Calu3 (cell line): ENCODE measurements around the gene CCN5. TPM values are rescaled to one million over a fixed set of nuclear protein-coding genes. Genes with fewer than 3 reads are reported as not detected.

Experiments
- BruUV-seq: library from RNA; stranded (reverse); fragments of 400-500 nt; replicated peaks from 2 replicates; lab custom pipeline; 2021; lab: Mats Ljungman, UMichigan
- CTCF ChIA-PET: fragments of 300-600 bp; sonication (Branson Sonifier 250); formaldehyde crosslinking; loops from one replicate; lab custom pipeline; 2022; ENCODE audit warnings: antibody characterized with exemption; lab: Charles Lee
- DNase-seq: peaks from one replicate; pipeline ENCODE4 v3.0.0; 2022
- H3K27ac Mint-ChIP-seq: one replicate; pipeline ENCODE4 v1.8.0; 2022; ENCODE audit warnings: mixed read lengths; ENCODE audit not compliant: unreplicated experiment
- H3K27me3 Mint-ChIP-seq: one replicate; pipeline ENCODE4 v1.8.0; 2022; ENCODE audit warnings: mixed read lengths; ENCODE audit not compliant: unreplicated experiment
- H3K36me3 Mint-ChIP-seq: one replicate; pipeline ENCODE4 v1.8.0; 2022; ENCODE audit warnings: mild to moderate bottlenecking, moderate library complexity, mixed read lengths; ENCODE audit not compliant: insufficient read depth, unreplicated experiment
- H3K4me1 Mint-ChIP-seq: one replicate; pipeline ENCODE4 v1.8.0; 2022; ENCODE audit warnings: mild to moderate bottlenecking, low read depth, mixed read lengths; ENCODE audit not compliant: unreplicated experiment
- H3K4me3 Mint-ChIP-seq: one replicate; pipeline ENCODE4 v1.8.0; 2022; ENCODE audit warnings: mild to moderate bottlenecking, low read depth, moderate library complexity, mixed read lengths; ENCODE audit not compliant: unreplicated experiment
- H3K9me3 Mint-ChIP-seq: one replicate; pipeline ENCODE4 v1.8.0; 2022; ENCODE audit warnings: low read depth, mixed read lengths; ENCODE audit not compliant: unreplicated experiment
- intact Hi-C: fragments of 100-400 bp; cut with micrococcal nuclease; formaldehyde crosslinking; loops from one replicate; pipeline ENCODE4 v1.10.0; 2022; ENCODE audit not compliant: unreplicated experiment
- total RNA-seq: library from RNA; stranded (reverse); gene quantifications from 2 replicates; pipeline ENCODE4 v1.2.3, GENCODE V29; 2022
- TF ChIP-seq, protein P1 (sequence below): fragments of 200-600 bp; IDR thresholded peaks from one replicate; pipeline ENCODE4 v1.8.0; 2022; ENCODE audit warnings: antibody characterized with exemption; ENCODE audit not compliant: unreplicated experiment

The CCN5 gene
- total RNA-seq, 1 experiment from 2014 or later = 0.94 TPM

DNA sequence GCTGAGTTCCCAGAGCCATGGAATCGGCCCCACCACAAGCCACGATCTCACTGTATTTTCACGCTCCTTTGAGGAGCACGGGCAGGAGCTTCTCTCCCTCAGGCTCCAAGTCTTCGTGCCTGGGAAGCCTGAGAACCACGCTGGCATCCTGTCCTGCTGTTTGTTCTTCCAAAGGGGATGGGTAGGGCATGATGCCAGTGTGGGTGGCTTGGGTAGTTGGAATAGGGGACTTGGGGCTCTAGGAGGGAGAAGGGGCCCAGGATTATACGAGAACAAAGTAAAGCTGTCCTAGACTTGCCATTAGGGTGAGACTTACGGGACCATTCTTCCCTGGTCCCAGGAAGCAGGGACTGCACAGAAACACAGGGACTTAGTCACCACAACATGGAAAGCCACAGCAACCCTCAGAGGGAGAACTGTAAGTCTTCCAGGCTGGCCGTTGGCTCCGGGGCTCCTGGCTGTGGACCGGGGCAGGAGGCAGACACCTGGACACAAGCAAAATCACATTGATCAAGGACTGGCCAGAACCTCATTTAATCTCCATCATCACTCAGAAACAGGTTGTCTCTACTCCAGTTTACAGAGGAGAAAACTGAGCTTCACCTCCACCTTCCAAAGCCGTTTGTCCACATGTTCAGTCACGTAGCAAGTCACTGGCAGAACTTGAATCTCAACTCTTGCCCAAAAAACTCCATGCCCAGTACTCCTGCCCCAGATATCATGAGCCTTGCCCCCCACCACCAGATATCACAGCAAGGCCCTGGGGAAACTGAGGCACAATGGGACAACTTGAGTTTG lies 1.3 kb downstream of the CCN5 start:
- peaks cover 64% of the 10 kb centered on the region for H3K4me1 Mint-ChIP-seq
- H3K27me3 Mint-ChIP-seq = no peaks in the 10 kb centered on the region
- no peak overlapping the region for H3K4me3 Mint-ChIP-seq
- H3K27ac Mint-ChIP-seq = no peak overlapping the region
- BruUV-seq = no TSS peak
- DNase-seq = no peak
- TF ChIP-seq, protein P1, sequence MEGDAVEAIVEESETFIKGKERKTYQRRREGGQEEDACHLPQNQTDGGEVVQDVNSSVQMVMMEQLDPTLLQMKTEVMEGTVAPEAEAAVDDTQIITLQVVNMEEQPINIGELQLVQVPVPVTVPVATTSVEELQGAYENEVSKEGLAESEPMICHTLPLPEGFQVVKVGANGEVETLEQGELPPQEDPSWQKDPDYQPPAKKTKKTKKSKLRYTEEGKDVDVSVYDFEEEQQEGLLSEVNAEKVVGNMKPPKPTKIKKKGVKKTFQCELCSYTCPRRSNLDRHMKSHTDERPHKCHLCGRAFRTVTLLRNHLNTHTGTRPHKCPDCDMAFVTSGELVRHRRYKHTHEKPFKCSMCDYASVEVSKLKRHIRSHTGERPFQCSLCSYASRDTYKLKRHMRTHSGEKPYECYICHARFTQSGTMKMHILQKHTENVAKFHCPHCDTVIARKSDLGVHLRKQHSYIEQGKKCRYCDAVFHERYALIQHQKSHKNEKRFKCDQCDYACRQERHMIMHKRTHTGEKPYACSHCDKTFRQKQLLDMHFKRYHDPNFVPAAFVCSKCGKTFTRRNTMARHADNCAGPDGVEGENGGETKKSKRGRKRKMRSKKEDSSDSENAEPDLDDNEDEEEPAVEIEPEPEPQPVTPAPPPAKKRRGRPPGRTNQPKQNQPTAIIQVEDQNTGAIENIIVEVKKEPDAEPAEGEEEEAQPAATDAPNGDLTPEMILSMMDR = no peak
- CTCF ChIA-PET = interaction anchor here (1.1 kb wide), 1 partner anchor 14 kb away, joined by 3 read pairs; no protein-coding TSS in a partner anchor
- intact Hi-C loops = no loop called here
- peaks cover 11% of the 10 kb centered on the region for H3K36me3 Mint-ChIP-seq
- H3K9me3 Mint-ChIP-seq = no peaks in the 10 kb centered on the region

DNA sequence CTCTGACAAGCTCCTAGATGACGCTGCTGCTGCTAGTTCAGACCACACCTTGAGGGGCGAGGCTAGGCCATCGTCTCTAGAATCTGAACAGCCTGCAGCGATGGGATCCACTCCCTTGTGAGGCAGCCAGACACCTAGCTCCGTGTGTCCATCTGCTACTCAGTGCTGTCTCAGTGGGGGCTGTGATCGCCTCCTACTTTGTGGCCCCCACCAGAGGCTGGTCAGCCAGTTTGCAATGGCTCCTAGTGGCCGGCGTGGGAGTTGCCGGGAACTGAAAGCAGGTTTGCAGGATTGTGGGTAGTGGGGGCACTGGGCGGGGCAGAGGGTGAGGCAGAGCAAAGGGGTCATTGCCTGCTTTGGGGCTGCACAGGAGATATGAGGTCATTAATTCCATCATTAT lies 2.8 kb downstream of the CCN5 start:
- H3K27ac Mint-ChIP-seq = no peak overlapping the region
- DNase-seq = peak; percentile 66

GRCh38 chr20:44719841-44720240 lies 4.7 kb downstream of the CCN5 start:
- no peak overlapping the region for H3K27ac Mint-ChIP-seq
- H3K36me3 Mint-ChIP-seq = peaks cover 6% of the 10 kb centered on the region
- CTCF ChIA-PET = interaction anchor here (0.5 to 2.2 kb wide), 2 partner anchors 27 to 28 kb away, joined by 3 to 5 read pairs; no protein-coding TSS in a partner anchor
- intact Hi-C loops = loop anchor here (2.0 kb wide), 1 partner anchor 27 kb away; no protein-coding TSS in a partner anchor
- no TSS peak for BruUV-seq
- TF ChIP-seq, protein P1 = no peak
- no peaks in the 10 kb centered on the region for H3K27me3 Mint-ChIP-seq
- no peak for DNase-seq
- H3K4me1 Mint-ChIP-seq = peaks cover 63% of the 10 kb centered on the region
- H3K4me3 Mint-ChIP-seq = no peak overlapping the region
- H3K9me3 Mint-ChIP-seq = no peaks in the 10 kb centered on the region

More for the DNA sequence above, 2.8 kb downstream of the CCN5 start:
- intact Hi-C loops = no loop called here
- Mint-ChIP-seq H3K27me3 (no peaks in the 10 kb centered on the region), H3K9me3 (no peaks in the 10 kb centered on the region), H3K4me3 (no peak overlapping the region), H3K36me3 (peaks cover 11% of the 10 kb centered on the region), H3K4me1 (peaks cover 68% of the 10 kb centered on the region)
- TF ChIP-seq, protein P1 = peak; percentile 85
- BruUV-seq = no TSS peak
- CTCF ChIA-PET = interaction anchor here (0.9 to 1.4 kb wide), 3 partner anchors 11 to 34 kb away, joined by 4 to 7 read pairs (median 4); no protein-coding TSS in a partner anchor

DNA sequence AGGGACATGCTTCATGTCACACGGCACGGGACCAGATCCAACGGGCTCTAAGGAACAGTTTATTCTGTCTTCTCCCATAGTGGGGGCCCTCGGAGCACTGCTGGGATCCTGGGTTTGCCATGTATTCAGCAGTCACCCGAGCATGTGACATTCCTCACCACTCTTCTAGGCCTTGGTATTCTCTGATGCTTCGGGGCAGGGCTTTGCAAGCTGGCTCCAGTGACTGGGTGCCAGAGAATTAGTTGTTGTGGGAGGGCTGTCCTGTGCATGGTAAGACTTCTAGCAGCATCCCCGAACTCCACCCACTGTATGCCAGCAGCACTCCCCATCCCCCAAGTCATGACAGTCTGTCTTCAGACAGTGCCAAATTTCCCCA lies 5.4 kb downstream of the CCN5 start:
- Mint-ChIP-seq H3K4me3 (no peak overlapping the region), H3K4me1 (peaks cover 56% of the 10 kb centered on the region), H3K27ac (peak overlapping the region; percentile 1), H3K9me3 (no peaks in the 10 kb centered on the region), H3K36me3 (no peaks in the 10 kb centered on the region), H3K27me3 (no peaks in the 10 kb centered on the region)
- BruUV-seq = no TSS peak
- CTCF ChIA-PET = interaction anchor here (0.5 to 2.2 kb wide), 13 partner anchors 8 to 653 kb away, joined by 3 to 15 read pairs (median 5); no protein-coding TSS in a partner anchor
- TF ChIP-seq, protein P1 = no peak
- intact Hi-C loops = loop anchor here (2.0 kb wide), 1 partner anchor 28 kb away; no protein-coding TSS in a partner anchor
- DNase-seq = peak; percentile 69
